NCI-H82 (cell line): ENCODE results near the gene CEP170B.
"Not testable (repeated sequence)": the region's sequence is repeated elsewhere in the genome, so short reads cannot be mapped to it uniquely, and the experiment has no call there.

ENCODE experiments used
- DNase-seq: peaks from one replicate; lab custom pipeline; 2025; lab: John Stamatoyannopoulos, UW

Gene CEP170B

DNA sequence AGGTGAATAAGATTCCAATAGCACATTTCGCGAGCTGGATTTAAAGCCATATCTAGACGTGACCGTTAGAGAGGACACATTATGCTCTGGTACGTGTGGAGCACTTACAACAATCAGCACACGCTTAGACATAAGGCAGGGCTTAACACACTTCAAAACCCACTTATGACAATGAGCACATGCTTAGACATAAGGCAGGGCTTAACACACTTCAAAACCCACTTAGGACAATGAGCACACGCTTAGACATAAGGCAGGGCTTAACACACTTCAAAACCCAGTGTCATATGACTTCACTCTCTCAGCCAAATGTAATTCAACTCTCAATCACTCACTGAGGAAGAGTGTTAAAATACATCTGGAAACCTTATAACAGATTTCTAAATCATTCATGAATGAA is 48.4 kb downstream of the CEP170B start:
- DNase-seq, result peak; percentile 86

DNA sequence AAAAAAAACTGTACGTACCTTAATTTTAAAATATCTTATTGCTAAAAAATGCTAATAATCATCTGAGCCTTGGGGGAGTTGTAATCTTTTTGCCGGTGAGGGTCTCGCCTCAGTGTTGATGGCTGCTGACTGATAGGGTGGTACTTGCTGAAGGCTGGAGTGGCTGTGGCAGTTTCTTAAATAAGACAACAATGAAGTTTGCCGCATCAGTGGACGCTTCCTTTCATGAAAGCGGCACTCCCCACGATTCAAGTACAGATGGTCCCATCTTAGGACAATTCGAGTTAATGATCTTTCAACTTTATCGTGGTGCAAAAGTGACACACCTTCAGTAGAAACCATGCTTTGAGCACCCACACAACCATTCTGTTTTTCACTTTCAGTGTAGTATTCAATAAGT is 52.0 kb downstream of the CEP170B start:
- no peak for DNase-seq

GRCh38 chr14:104917993-104918392 is 52.9 kb downstream of the CEP170B start:
- no peak for DNase-seq

- DNase-seq, result not testable (repeated sequence)
Measured at GRCh38 chr14:104919152-104919992, 54.3 kb downstream of the CEP170B start.

- no peak for DNase-seq
Measured at GRCh38 chr14:104919993-104920315, 54.9 kb downstream of the CEP170B start.

- no peak for DNase-seq
Measured at GRCh38 chr14:104923640-104924420, 58.8 kb downstream of the CEP170B start.

DNA sequence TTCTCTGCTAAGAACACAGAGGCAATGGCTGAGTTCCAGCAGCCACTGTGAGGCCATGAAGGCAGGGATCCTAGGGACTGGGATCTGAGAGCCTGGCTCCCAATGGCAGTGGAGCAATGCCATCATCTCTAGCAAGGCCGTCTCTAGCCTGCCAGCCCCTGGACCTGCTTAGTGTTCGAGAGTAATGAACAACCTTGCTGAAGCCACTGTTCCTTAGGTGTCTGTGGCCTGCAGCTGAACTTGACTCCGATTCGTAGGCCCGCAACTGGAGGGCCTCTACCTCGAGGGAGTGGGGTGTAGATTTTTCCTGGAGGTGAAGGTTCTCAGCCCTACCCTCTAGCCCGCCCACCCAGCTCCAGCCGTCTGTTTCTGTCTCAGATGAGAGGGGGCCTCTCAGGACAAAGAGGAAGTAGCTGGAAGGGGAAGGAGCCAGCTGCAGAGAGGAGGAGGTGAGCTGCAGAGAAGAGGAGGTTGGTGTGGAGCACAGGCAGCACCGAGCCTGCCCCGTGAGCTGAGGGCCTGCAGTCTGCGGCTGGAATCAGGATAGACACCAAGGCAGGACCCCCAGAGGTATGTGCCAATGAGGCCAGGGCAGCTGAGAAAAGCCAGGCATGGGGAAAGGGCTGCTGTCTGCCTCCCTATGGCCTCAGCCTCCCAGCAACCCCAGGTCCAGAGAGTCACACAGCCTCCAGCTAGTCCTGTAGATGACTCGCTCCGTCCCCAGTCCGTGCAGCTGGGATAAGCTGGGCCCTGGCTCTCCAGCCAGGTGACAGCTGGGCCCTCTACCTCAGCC is 59.5 kb downstream of the CEP170B start, which contains the start of gene PLD4:
Gene PLD4, plus strand, starts transcription at position 459 of the 793 bp plus-strand sequence. CDS start 2,262 bp downstream, outside the sequence.
- no peak for DNase-seq

GRCh38 chr14:104925214-104925854 is 60.3 kb downstream of the CEP170B start:
- no peak for DNase-seq

DNA sequence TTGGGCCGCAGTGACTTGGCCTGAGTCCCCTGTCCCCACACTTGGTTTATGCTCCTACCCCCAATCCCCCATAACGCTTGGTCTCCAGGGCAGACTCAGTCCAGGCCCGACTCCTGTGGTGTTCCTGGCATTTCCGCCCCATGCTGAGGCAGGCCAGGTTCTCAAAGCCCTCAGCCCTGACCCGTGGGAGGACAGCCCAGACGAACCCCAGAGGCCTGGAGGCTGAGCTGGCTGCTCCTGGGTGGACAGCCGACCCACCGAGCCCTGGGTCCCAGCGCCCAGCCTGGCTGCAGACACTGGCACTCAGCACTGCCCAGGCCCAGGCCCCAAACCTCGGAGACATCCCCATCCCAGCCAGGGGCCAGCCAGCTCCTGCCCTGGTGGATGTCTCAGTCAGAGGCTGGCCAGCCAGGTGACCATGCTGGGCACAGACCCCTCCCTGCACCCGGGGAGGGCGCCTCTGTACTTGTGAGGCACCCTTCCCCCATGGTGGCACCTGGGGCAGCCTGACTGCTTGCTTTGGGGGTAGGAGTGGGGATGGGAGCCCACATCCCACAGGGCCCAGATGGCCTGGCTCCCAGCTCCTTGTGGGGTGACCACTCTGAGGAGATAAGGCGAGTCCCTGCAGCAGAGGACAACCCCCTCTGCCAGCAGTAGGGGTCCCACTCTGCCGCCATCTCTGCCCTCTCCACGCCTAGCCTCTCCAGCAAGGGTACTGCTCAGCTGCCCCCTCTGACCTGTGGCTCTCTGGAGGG is 61.0 kb downstream of the CEP170B start:
- no peak for DNase-seq

DNA sequence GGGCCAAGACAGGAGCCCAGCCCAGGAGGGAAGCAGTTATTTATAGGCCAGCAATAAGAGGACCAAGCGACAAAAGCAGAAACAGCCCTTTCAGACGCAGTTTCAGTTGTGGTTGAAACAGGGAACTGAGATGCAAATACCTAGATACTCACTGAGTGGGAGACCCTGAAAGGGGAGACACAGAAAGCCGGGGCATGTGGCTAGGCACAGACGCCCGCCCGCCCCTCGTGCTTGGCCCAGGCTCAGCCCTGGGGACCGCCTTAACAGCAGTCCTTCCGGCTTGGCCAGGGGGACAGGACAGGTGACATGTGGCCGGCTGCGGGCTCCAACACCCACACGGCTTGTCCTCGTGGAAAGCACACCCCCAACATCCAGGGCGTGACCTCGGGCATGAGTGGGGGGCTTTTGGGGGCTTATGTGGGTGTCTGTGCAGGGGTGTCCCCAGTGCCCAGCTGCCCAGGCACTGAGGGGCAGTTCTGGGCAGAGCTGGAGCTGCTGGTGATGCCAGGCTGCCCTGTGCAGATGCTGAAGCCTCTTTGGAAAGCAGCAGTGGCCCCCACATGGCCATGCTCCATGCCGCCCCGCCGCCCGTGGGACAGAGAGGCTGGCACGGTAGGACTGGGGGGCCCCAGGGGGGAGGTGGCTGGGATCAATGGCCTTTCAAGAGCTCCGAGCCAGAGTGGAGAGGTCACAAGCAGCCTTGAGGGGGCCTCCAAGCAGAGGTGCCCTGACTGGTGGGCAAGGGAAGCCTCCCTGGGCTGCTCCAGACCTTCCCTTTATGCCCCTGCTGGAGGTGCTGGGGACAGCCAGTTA is 61.8 kb downstream of the CEP170B start:
- DNase-seq, result no peak

DNA sequence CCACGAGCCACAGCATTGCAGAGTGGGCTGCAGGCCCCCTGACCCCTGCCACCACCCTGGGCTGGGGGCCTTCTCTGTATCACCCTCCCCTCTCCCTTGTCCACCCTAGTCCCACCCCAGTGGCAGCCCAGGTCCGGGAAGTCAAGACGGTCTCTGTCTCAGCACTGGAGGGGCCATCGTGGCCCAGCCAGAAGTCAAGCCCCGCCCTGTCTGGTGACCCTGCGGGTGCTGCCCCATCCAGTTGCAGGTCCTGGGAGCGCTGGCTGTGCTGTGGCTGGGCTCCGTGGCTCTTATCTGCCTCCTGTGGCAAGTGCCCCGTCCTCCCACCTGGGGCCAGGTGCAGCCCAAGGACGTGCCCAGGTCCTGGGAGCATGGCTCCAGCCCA is 62.4 kb downstream of the CEP170B start:
- DNase-seq, result no peak

DNA sequence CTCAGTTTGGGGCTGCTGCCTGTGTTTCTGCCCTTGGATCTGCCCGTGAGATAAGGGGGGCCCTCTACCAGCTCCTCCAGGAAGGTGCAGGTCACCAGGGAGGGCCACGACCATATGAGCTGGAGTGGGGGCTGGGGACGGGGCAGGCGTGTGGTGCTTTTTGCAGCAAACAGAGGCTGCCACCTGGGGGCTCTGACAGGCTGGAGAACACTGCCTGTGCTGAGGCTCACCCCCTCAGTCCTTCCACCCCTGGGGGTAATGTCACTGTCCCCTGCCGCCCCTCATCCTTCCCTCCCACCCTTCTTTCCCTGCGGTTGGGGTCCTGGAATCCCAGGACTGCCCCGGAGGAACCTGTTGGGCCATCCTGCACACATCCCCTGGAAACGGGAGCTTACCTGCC is 62.8 kb downstream of the CEP170B start:
- no peak for DNase-seq

DNA sequence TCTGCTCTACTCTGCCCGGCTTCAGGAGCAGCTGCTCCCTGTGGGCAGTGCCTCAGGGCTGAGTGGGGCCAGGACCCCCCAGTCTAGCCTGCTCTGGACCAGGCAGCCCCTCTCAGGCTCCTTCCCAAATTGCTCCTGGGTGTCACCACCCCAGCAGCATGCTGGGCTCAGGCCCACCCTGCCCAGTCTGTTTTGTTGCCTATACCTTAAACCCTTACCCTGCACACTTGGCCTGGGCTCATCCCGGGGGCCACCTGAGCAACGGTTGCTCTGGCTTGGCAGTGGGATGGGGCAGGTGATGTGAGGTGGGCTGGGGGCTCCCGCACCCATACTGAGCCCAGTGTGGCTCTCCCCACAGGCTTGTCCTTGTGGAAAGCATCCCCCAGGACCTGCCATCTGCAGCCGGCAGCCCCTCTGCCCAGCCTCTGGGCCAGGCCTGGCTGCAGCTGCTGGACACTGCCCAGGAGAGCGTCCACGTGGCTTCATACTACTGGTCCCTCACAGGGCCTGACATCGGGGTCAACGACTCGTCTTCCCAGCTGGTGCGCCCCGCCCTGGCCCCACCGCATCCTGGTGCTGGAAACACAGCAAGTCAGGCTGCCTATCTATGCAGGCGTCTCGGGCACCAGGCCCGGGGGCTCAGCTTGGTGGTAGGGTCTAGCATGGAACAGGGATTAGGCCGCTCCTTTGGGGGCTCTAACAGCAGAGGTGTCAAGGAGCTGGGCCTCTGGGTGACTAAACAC is 63.5 kb downstream of the CEP170B start:
- no peak for DNase-seq

DNA sequence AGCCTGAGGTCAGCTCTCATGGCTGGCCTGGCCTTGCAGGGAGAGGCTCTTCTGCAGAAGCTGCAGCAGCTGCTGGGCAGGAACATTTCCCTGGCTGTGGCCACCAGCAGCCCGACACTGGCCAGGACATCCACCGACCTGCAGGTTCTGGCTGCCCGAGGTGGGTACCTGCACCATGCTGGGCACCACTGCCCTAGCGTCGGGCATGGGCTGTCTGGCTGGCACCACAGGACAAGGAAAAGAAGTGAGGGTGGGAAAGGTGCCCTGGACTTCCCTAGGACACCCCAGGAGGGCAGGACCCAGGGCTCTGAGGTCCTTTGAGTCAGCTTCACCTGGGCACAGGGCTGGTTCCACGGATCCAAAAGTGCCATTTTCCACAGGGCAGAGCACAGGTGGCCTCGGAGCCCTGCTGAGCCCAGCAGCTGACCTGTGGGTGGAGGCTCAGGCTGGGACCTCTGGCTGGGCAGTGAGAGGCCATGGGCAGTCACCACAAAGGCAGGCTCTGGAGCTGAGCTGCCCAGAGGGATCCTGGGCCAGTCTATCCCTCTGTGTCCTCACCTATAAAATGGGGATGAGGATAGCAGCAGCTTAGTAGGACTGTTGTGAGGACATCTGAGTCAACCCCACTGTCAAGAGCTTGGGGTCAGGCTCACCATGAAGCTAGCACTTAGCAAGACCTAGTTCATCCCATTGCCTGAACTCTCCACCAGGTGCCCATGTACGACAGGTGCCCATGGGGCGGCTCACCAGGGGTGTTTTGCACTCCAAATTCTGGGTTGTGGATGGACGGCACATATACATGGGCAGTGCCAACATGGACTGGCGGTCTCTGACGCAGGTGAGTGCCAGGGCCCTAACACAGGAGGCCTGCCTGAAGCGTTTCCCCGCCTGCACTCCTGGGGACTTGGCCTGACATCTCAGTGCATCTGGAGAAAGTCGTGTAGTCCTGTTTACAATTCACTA is 64.5 kb downstream of the CEP170B start:
- DNase-seq, result no peak

DNA sequence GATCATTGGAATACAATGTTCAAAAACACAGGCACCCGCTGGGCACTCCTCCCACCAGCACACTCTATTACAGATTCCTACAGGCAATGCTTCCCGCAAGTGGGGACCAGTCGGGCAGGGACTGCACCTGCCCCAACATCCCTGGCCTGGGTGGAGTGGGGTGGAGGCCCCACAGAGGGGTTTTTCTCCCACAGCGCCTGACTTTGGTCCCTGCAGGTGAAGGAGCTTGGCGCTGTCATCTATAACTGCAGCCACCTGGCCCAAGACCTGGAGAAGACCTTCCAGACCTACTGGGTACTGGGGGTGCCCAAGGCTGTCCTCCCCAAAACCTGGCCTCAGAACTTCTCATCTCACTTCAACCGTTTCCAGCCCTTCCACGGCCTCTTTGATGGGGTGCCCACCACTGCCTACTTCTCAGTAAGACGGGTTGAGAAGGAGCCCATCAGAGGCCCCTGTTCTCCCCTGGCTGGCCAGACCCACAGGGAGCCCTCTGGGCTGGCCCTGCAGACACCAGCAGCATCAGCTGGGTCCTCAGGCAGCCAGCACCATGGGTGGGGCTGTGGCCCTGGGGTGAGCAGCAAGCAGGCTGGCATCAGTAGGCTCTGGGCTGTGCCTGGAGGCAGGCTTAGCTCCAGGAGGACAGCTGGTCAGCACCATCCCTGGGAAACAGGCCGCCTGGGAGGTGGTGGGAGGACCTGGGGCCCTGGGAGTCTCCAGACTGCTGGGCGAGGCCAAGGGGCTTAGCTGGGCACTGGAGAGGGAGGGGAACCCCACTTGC is 65.6 kb downstream of the CEP170B start:
- no peak for DNase-seq

- DNase-seq, result no peak
Measured at GRCh38 chr14:104931304-104931770, 66.3 kb downstream of the CEP170B start.
